ENCODE results near the gene CYSRT1.

The CYSRT1 gene

DNA sequence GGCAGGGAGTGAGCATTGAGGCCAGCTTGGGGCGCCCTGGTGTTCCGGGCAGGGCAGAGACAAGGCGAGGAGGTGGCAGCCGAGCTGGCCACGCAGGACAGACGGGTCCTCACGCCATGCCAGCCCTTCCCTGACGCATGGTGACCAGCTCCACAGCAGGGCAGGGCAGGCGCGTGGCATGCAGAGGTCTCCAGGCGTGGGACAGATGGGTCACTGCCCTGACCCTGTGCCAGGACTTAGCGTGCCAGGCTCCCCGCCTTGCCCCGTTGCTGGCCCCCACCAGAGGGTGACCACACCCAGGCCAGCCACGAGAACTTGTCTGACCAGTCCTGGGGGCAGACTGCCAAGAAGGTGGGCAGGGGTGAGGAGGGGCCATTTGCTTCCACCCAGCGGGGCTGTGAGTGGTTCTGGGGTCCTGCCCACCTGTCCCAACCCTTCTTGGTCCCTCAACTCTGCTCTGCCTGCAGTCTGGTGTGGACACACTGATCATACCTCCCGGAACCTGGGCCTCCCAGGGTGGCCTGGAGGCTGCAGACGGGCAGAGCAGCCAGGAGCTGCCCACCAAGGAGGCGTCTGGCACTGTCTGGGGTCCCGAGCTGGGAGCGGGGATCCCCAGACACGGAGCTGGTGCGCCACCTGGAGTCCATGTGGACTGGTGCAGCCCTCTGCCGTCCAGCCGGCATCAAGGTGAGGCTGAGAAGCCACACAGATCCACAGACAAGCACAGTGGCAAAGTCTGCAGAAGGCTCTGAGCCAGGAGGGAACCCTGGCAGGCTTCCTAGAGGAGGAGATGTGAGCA is 2.3 kb downstream of the CYSRT1 start, which contains the start of gene RNF224:
RNF224 (plus strand) TSS at position 449 of the 799 bp plus-strand sequence. CDS start 834 bp downstream, outside the sequence.
- peak; percentile 53 to 71 for DNase-seq

DNA sequence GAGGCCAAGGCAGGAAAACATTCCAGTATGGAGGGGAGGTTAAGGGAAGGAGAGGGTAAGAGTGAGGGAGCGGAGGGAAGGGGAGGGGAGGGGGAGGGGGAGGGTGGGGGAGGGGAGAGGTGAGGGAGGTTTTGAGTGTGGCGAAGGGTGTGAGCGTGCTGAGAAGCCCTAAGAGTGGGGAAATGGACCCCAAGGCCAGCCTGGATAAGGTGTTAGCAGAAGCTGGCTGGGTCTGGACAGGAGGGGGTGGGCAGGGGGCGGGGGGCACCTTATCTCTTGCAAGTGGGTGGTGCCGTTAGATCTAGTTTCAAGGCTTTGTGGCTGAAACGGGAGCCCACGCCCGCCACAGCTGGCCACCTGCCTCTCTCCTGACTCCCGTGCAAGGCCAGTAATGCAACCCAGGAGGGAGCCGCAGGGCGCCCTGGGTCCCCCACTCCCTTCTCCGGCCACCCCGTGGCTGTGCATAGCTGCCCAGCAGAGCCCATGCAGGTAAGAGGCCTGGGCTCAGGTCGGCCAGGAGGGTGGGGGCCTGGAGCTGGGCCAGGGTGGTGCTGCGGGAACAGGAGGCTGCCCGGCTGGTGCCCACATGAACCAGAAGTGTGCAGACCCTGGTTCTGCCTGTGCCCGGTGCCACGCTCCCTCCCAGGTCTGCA is 3.0 kb downstream of the CYSRT1 start:
- no peak for DNase-seq

DNA sequence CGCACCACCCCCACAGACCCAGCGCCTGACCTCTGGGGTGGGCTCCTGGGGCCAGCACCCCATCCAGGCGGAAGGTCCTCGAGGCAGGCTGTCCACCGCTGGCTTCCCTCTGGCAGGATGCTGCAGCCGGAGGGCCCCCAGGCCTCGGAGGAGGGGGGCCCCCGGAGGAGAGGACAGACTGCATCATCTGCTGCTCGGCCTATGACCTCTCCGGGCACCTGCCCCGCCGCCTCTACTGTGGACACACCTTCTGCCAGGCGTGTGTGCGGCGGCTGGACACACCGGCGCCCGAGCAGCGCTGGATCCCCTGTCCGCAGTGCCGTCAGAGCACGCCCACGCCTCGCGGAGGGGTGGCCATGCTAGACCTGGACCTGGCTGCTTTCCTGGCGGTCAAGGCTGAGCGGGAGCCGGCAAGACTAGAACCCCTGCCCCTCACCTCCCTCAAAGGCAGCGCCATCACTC is 3.6 kb downstream of the CYSRT1 start:
- no peak for DNase-seq

DNA sequence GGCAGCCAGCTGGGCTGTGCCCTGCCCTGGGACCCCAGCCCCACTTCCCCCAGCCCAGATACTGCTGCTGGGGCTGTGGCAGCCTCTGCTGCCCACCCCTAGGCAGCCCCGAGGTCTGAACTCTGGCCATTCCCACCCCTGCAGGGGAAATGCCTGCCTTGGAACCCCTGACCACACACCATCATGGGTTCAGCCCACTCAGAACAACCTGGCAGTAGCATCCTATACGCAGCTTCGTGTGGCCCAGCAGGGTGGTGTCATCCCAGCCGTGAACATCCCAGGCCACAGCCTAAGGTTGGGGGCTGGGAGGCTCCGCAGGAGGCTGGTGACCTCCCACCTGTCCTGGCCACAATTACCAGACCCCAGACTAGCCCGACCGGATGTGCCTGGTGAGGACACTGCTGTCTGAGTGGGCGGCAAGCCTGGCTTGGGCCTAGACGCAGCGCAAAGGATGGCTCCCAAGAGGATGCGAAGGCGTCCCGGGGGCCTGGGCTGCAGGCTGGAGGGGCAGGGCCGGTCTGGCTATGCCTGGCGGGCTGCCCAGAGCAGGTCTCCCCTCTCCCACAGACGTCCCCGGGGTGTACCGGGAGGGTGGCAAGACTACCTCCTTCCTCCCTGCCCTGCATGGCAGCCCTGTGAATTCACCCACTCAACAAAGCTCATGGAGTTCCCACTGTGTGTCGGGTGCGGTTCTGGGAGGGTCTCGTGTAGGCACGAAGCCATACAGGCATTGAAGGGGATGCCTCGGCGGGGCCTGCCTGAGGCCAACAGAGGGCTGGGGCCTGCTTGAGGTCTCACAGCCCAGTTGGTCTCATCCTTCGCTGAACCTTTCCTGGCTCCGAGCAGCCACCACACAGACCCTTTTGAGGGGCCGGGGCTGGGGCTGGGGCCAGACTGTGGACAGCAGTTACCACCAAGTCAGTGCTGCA is 4.3 kb downstream of the CYSRT1 start:
- DNase-seq: no peak

- DNase-seq: no peak
Observed at GRCh38 chr9:137229903-137230704, 5.1 kb downstream of the CYSRT1 start.

DNA sequence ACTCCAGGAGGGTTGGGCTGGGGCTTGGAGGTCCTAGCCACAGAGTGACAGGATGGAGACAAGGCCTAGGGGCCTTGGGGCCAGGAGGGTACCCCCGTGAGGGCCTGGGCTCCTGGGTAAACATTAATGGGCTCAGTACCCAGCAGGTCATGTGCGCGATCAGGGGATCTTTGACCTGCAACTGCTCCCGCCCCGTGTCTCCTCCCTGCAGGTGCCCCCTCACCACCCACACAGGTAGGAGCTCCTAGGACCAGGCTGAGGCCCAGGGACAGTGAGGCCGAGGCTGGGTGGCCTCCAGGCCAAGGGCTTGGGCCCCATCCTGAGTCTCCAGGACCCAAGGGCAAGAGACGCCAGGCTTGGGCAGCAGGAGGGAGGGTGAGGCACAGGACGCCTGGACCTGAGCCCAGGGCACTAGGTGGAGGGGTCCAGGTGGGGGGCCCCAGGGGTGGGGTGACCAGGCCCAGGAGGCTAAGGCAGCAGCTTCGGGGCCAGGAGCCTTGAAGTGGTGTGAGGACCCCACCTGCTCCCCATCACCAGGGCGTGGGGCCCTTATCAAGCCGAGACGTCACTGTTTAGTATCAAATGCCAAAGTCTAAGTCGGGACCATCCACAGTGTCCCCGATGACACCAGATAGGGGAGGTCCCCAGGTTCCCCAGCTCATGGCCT is 5.9 kb downstream of the CYSRT1 start, which contains the start of gene SLC34A3:
SLC34A3 (plus strand) TSS at position 197 of the 667 bp plus-strand sequence. CDS start 802 bp downstream, outside the sequence.
- no peak for DNase-seq

- no peak for DNase-seq
Observed at GRCh38 chr9:137231372-137232039, 6.5 kb downstream of the CYSRT1 start.

DNA sequence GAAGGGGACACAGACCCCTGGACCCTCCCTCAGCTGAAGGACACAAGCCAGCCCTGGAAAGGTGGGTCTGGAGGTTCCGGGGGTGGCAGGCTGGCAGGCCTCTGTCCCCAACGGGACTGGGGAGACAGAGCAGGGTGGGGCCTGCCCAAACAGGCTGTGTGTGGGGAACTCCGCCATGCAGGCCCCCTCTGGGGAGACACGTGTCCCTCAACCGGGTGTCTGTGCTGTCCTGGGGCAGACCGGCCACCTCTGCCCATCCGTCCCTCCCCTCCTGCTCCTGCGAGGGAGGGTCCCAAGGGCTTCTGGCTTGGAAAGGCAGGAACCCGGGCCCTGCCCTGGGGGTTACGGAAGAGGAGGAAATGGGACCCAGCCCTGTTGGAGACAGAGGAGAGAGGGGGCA is 7.1 kb downstream of the CYSRT1 start:
- no peak for DNase-seq

GRCh38 chr9:137232510-137232909 is 7.5 kb downstream of the CYSRT1 start:
- no peak for DNase-seq

DNA sequence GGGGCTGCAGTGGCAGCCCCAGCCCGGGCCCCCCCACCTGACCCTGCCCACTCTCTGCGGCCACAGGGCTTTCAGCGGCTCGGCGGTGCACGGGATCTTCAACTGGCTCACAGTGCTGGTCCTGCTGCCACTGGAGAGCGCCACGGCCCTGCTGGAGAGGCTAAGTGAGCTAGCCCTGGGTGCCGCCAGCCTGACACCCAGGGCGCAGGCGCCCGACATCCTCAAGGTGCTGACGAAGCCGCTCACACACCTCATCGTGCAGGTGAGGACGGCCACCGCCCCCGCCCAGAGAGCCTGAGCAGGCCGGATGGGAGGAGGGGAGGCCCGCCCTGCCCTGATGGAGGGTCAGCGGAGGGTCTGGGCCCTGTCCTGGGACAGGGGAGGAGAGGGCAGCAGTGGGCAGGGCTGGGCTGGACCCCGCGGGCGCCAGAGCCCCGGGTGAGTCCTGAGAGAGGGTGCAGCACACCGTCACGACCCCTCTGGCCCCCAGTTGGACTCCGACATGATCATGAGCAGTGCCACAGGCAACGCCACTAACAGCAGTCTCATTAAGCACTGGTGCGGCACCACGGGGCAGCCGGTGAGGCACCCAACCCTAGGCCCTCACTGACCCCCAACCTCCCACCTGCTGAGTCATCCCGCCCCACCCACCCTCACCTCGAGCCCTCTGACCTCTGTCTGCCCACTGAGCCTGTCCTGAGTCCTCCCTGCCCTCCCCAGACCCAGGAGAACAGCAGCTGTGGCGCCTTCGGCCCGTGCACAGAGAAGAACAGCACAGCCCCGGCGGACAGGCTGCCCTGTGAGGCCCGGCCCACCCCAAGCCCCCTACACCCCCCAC is 8.4 kb downstream of the CYSRT1 start:
- no peak for DNase-seq

DNA sequence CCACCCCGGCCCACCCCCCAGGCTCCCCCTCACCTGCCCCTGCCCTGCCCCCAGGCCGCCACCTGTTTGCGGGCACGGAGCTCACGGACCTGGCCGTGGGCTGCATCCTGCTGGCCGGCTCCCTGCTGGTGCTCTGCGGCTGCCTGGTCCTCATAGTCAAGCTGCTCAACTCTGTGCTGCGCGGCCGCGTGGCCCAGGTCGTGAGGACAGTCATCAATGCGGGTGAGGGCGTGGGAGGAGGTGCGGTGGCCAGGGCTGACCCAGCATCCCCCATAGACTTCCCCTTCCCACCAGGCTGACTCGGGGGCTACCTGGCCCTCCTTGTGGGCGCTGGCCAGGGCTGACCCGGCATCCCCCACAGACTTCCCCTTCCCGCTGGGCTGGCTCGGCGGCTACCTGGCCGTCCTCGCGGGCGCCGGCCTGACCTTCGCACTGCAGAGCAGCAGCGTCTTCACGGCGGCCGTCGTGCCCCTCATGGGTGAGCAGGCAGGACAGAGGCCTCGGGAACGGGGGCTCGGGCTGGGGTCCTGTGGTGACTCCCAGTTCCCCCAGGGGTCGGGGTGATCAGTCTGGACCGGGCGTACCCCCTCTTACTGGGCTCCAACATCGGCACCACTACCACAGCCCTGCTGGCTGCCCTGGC is 9.2 kb downstream of the CYSRT1 start:
- DNase-seq: no peak

DNA sequence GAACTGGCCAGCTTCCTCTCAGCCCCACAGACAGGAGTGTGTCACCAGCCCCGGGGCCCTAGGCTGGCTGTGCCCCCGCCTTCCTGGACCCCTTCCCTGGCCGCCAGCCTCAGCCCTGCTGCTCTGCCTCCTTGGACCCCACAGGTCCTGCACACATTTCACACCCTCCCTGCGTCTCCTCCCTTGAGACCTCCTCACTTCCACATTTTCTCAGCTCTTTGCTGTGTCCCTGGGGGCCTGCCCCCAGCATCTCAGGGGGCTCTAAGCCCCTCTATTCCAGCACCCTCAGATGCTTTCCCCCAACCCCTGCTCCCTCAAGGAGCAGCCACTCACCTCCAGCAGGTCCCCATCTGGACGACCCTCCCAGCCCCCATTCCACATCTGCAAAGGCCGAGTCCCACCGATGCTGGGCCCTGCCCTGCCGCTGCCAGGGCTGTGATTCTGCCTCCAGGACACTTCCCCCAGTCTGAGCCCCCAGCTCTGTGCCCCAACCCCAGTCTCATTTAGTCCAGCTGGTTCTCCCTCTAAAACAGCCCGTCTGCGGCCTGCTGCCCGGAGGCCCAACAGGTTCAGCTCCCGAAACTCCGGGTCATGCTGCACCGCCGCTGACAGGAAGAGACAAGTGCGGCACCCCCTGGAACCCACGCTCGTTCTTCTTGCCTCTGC is 9.9 kb downstream of the CYSRT1 start:
- DNase-seq: no peak

- DNase-seq: no peak
Observed at GRCh38 chr9:137235424-137236237, 10.7 kb downstream of the CYSRT1 start.

DNA sequence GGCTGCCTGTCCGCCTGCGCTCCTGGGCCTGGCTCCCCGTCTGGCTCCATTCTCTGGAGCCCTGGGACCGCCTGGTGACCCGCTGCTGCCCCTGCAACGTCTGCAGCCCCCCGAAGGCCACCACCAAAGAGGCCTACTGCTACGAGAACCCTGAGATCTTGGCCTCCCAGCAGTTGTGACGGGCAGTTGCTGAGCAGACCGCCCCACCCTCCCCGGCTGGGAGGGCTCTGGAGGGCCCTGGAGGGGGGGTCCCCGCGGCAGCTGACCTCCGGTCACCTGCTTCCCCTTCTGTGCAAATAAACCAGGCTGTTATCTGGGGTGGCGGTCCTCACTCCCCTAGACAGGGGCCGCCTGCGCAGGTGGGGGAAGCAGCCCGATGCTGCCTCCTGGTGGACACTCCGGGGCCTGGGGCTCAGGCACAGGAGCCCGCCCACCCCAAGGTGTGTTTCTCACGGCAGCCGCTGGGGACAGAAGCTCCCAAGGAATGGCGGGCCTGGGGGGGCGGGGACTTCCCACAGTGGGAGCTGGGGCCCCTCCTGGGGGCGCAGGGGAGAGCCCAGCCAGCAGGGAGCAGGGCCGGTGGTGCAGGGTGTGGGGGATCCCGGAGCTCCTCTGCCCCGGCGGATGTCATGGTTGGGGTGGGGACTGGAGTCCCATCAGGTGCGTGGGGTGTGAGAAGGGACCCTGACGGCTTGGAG is 11.4 kb downstream of the CYSRT1 start:
- peak; percentile 82 to 91 for DNase-seq

- DNase-seq: no peak
Observed at GRCh38 chr9:137236936-137237421, 12.0 kb downstream of the CYSRT1 start.

- DNase-seq: peak; percentile 30 to 31
Observed at GRCh38 chr9:137237759-137238726, 13.1 kb downstream of the CYSRT1 start.

Measured in NCI-H1930 (cell line).